GM12864 (cell line): ENCODE measurements around the gene UGT1A6.
"Not testable (repeated sequence)": the region's sequence is repeated elsewhere in the genome, so short reads cannot be mapped to it uniquely, and the experiment has no call there.

Experiments
- DNase-seq: peaks from one replicate; pipeline ENCODE4 v3.0.0-alpha.2; 2011; ENCODE audit warnings: low read depth
- H3K4me3 ChIP-seq: 2 replicates; pipeline ENCODE4 v1.5.1; 2011; ENCODE audit warnings: mild to moderate bottlenecking, low read depth, low read length, control low read depth
- TF ChIP-seq, protein P1 (sequence below): IDR thresholded peaks from 2 replicates; pipeline ENCODE4 v1.5.1; 2011; ENCODE audit warnings: low read depth, mild to moderate bottlenecking, moderate library complexity, low read length, control low read depth, inconsistent platforms; ENCODE audit errors: missing control alignments

Gene UGT1A6

GRCh38 chr2:233745073-233745755 is 52.5 kb downstream of the UGT1A6 start:
- no peak overlapping the region for H3K4me3 ChIP-seq
- no peak for DNase-seq
- TF ChIP-seq, protein P1, sequence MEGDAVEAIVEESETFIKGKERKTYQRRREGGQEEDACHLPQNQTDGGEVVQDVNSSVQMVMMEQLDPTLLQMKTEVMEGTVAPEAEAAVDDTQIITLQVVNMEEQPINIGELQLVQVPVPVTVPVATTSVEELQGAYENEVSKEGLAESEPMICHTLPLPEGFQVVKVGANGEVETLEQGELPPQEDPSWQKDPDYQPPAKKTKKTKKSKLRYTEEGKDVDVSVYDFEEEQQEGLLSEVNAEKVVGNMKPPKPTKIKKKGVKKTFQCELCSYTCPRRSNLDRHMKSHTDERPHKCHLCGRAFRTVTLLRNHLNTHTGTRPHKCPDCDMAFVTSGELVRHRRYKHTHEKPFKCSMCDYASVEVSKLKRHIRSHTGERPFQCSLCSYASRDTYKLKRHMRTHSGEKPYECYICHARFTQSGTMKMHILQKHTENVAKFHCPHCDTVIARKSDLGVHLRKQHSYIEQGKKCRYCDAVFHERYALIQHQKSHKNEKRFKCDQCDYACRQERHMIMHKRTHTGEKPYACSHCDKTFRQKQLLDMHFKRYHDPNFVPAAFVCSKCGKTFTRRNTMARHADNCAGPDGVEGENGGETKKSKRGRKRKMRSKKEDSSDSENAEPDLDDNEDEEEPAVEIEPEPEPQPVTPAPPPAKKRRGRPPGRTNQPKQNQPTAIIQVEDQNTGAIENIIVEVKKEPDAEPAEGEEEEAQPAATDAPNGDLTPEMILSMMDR = no peak

DNA sequence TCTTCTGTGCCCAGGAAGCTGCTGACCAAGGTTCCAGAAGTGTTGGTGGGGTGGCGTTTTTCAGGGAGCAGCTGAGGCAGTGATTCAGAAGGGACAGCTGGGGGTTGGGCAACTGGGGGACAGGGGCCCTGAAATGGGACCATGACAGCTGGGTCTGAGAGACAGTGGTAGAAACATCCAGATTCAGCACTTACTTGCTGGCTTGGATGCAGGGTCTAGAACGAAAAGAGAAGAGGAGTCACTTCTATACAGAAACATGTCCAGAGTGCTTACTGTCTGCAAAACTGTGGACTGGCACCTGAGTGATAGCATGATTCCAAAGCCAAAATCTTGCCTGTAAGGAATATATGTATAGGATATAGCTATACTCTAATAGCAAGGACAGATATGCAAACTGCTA is 53.1 kb downstream of the UGT1A6 start:
- not testable (repeated sequence) for H3K4me3 ChIP-seq, DNase-seq

DNA sequence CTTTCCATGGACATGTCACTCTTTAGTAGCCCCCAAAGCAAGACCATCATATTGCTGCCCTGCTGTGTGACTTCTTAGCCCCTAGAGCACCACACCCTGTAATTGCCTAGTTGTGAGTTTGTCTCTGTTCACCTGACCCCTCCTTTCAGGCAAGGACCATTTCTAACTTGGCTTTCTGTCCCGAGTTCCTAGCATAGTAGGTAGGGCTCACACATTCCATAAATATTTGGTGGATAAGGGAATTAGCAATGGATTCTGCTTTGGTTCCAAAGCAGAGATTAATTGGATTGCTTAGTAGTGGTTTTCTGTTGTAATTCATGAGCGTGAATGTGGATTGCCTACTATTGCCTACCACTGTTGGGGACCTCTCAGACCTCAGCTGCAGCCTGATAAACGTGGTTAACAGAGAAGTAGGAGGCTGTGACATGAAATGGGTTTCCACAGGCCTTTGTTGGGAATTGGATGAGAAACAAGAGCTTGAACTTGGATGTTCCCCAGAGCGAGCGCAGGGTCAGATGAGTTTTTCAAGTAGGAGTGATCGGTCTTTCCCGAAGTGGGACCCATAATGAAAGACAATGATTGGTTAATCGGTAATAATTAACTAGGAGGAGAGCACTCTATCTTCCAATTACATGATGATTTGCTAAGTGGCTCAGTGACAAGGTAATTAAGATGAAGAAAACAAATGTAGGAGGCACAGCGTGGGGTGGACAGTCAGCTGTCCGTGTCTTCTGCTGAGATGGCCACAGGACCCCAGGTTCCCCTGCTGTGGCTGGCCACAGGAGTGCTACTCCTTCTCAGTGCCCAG is 54.0 kb downstream of the UGT1A6 start:
- TF ChIP-seq, protein P1 = no peak
- DNase-seq = no peak

GRCh38 chr2:233747283-233747544 is 54.5 kb downstream of the UGT1A6 start:
- no peak for DNase-seq
- TF ChIP-seq, protein P1 = no peak
- no peak overlapping the region for H3K4me3 ChIP-seq

More for the DNA sequence above, 54.0 kb downstream of the UGT1A6 start:
- no peak overlapping the region for H3K4me3 ChIP-seq

DNA sequence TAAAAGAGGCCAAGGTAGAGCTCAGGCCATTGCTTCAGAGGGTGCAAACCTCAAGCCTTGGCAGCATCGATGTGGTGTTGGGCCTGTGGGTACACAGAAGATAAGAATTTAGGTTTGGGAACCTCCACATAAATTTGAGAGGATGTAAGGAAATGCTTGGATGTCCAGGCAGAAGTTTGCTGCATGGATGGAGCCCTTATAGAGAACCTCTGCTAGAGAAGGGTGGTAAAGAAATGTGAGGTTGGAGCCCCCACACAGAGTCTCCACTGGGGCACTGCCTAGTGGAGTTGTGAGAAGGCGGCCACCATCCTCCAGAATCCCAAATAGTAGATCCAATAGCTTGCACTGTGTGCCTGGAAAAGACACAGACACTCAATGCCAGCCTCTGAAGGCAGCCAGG is 58.0 kb downstream of the UGT1A6 start:
- DNase-seq, H3K4me3 ChIP-seq: not testable (repeated sequence)

DNA sequence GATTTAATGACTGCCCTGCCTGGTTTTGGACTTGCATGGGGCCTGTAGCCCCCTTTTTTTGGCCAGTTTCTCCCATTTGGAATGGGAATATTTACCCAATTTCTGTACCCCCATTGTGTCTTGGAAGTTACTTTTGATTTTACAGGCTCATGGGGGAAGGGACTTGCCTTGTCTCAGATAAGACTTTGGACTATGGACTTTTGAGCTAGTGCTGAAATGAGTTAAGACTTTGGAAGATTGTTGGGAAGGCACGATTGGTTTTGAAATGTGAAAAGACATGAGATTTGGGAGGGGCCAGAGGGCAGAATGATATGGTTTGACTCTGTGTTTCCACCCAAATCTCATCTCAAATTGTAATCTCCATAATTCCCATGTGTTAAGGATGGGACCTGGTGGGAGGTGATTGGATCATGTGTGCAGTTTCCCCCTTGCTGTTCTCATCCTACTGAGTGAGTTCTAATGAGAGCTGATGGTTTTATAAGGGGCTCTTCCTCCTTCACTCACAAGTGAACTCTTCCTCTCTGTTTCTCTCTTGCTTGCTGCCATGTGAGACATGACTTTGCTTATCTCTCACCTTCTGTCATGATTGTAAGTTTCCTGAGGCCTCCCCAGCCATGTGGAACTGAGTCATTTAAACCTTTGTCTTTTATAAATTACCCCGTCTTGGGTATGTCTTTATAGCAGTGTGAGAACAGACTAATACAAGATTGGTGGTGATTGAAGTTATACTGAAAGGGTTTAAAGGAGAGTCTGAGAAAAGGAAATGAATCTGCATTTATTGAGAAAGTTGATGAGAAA is 58.7 kb downstream of the UGT1A6 start:
- not testable (repeated sequence) for DNase-seq, H3K4me3 ChIP-seq

- no peak for DNase-seq
- TF ChIP-seq, protein P1 = no peak
- H3K4me3 ChIP-seq = no peak overlapping the region
These were observed 62.4 kb downstream of the UGT1A6 start for GRCh38 chr2:233754872-233755611.

- no peak for DNase-seq
- TF ChIP-seq, protein P1 = no peak
- no peak overlapping the region for H3K4me3 ChIP-seq
These were observed 63.9 kb downstream of the UGT1A6 start for GRCh38 chr2:233756429-233757081.
